GM18502 (cell line): ENCODE data around the gene NLGN2.

Experiments
- ATAC-seq: cut with Tn5 transposase; IDR thresholded peaks from one replicate; pipeline ENCODE4 v1.9.1; 2021; ENCODE audit warnings: mild to moderate bottlenecking; ENCODE audit not compliant: unreplicated experiment, poor library complexity

The NLGN2 gene

GRCh38 chr17:7435676-7436555 is 28.3 kb downstream of the NLGN2 start:
- peak; percentile 21 for ATAC-seq

GRCh38 chr17:7436556-7437368 is 29.1 kb downstream of the NLGN2 start:
- ATAC-seq = no peak

DNA sequence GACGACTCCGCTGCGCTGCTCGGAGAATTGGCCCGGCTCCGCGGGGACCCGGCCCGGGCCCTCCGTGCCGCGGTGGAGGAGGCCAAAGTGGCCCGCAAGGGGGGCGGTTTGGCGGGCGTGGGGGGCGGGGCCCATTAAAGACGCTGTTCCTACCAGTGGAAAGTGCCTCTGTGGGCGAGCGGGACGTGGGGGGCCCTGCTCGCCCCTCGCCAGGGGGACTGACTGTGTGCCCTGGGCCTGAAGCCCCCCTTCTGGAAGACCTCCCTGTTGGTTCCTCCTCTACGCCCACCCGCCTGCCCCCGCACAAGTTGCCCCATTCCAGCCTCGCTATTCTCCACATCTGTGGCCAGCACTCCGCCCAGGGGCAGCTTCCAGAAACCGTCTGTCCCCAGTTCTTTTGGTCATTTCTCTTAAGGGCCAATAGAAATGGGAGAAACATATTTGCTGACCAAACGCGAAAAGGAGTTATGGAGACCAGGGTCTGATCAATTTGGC is 29.8 kb downstream of the NLGN2 start:
- no peak for ATAC-seq

DNA sequence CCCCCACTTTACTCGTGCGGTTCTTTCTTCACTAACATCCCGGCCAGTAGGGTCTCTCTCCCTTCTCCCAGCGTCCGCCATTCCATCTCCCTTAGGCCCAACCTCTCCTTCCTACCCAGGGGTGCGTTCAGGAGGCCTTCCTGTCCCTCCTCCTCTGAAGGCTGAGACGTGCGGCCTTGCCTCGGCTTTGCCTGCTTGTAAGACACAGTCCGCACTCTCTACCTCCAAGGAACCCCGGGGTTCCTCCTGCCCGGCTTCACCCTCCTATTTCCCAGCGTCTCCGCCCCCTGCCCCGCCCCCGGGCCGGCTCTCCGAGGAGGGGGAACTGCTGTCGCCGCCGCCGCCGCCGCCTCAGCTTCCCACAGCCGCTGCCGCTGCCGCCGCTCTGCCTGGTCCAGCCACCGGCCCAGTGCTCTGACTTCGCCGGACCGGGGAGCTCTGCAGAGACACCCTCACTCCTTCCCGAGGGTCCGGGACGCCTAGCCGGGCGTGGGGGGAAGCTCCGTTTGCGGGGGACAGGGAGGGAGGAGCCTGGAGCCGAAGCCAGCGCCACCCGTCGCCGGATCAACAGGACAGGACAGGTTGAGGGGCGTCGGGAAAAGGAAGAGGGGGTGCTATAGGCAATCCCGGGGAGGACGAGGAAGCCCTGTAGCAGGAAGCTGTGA is 30.4 kb downstream of the NLGN2 start:
- no peak for ATAC-seq

GRCh38 chr17:7438656-7439460 is 31.2 kb downstream of the NLGN2 start:
- ATAC-seq = no peak

DNA sequence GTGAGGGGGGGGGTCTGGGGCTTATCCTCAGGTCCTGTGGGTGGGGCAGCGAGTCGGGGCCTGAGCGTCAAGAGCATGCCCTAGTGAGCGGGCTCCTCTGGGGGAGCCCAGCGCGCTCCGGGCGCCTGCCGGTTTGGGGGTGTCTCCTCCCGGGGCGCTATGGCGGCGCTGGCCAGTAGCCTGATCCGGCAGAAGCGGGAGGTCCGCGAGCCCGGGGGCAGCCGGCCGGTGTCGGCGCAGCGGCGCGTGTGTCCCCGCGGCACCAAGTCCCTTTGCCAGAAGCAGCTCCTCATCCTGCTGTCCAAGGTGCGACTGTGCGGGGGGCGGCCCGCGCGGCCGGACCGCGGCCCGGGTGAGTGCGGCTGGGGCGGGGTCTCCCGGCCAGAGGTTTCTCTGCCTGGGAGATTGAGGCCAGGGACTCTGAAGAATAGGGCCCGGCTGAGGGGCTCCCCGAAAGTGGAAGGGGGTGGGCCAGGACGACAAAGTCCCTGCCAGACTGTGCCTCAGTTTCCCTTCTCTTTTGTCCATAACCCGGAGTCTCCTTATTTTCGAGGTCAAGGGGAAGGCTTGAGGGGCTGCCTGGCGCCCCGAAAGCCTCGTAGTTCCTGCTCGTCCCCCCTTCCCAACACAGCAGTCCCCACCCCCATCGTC is 31.9 kb downstream of the NLGN2 start, which contains the start of gene FGF11:
Gene FGF11 (plus strand): TSS at position 51 of the 651 bp plus-strand sequence. CDS start 109 bp downstream, at position 160.
- ATAC-seq = no peak

DNA sequence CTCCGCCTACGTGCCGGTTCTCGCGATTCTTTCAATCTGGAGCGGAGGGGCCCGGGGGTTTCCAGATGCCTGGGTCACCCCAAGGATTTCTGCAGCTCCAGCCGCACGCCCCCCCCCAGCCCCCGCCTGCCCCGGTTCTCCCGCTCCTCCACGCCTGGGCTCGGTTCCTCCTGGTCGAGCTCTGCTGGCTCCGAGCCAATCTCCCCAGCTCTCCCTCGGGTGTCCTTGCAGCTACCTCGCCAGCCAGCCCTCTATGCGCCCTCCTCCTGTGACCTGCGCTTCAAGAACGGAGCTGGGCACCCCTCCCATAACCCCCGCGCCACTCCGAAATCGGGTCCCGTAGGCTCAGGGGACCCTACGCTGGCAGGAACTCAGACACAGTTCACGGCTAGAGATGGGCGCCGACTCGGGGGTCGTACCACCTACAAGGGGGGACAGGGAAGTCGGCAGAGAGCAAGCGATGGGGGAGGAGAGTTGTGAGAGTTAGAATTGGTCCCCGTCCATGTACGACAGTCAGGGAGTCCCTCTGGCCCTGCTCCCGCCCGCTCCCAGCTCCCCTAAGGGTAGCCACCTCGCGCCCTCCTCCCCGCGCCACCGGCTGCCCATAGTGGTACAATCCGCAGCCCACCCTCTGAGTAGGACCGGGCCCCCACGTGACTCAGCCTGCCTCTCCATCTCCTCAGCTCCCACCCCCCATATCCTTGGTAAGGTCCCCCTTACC is 32.6 kb downstream of the NLGN2 start:
- no peak for ATAC-seq

- ATAC-seq = no peak
These were observed 33.2 kb downstream of the NLGN2 start for GRCh38 chr17:7440834-7441195.

DNA sequence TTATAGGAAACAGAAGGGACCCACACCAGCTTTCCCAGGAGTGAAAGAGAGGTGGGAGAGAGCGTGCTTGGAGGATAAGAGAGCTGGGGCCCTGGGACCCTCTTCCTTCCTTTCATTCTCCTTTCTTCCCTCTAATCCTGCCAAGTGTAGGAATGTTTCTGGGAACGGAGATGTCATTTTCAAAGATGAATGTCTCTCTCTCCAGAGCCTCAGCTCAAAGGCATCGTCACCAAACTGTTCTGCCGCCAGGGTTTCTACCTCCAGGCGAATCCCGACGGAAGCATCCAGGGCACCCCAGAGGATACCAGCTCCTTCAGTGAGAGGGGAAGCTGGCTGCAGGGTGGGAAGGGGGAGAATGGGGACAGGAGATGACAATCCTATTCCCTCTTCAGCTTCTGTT is 33.6 kb downstream of the NLGN2 start:
- ATAC-seq = no peak

DNA sequence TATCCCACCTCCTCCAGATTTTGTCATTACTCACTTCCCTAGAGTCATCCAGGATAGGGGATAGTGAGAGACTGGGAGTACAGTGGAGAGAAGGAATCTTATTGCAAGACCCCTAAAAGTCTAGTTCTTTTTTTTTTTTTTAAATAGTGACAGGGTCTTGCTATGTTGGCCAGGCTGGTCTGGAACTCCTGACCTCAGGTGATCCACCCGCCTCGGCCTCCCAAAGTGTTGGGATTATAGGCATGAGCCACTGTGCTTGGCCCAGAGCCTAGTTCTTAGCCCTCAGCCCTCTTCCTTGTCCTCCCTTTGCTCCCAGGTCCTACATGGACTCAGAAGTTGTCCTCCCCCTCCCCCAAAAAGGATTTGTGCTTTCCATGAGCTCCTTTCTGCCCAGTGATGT is 34.5 kb downstream of the NLGN2 start:
- ATAC-seq = no peak

DNA sequence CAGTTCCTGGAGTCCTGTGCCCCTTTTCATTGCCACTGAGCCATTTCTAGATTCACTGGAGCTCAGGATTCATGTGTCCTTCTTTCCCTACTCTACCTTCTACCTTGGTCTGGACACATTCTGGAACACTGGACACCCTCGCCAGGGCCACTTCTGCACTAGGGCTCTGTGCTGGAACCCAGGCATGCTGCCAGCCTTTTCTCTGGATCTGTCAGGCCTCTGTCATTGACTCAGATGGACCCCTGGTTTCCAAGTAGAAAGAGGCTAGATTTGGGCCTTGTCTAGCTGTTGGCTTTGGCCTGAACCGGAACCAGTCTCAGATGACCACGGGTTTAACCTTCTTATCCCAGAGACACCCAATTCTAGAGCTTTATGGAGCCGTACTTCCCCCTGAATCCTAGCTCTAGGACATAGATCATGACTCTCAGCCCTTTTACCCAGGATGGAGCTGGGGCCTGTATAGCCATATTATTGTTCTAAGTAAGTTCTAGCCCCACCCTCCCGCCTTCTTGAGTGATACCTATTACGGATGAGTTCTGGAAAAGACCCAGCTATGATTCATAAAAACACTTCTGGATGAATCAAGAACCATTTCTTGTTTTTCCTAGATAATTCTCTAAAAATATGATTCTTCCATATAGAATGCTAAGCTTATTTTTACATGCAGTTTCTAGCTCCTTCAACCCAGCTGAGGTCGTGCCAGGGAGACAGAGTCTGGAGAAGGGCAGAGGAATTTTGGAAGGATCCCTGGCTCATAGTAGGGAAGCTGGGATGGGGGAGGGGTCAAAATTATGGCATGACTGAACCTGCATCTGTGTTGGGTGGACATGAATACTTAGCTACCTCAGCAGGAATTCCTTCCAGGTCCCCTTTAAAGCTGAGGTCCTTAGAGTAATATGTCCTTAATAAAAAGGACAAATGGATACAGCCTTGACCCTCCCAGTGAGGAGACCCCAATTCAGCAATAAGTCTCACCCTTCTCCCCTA is 36.1 kb downstream of the NLGN2 start:
- ATAC-seq = no peak

DNA sequence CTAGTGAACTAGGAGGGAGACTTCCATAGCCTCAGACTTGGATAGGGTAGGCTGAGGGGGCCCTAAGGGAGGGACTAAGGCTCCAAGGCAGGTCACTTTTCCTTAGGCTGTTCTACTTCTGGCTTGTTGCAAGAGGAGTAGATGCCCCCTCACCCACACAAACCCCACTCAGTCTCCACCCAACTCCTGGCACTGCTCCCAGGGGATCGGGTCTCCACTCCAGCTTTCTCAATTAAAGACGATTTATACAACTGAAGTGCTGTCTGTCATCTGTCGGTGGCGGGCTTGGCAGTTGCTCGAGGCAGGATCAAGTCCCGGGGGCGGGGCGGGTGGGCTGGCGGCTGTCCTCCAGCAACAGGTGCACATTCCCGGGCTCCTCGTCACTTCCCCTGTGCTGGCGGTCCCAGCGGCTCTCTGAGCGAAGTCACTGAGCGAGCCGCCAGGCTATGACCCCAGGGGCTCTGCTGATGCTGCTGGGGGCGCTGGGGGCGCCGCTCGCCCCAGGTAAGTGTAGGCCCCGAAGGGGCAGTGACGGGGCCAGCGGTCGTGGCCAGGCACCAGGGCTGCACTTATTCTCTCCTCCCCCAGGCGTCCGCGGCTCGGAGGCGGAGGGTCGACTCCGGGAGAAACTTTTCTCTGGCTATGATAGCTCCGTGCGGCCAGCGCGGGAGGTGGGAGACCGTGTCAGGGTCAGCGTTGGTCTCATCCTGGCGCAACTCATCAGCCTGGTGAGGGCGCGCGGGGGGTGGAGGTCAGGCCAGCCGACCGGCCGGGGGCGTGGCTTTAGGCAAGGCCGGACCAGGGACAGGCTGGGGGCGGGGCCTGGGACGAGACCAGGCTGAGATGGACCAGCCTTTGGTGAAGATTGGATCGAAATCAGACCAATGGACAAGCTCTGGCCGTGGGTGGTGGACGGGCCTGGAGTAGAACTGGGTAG is 37.3 kb downstream of the NLGN2 start, which contains the start of gene CHRNB1:
Gene CHRNB1 (plus strand): TSS at position 380 of the 937 bp plus-strand sequence. CDS start 67 bp downstream, at position 447.
- no peak for ATAC-seq

DNA sequence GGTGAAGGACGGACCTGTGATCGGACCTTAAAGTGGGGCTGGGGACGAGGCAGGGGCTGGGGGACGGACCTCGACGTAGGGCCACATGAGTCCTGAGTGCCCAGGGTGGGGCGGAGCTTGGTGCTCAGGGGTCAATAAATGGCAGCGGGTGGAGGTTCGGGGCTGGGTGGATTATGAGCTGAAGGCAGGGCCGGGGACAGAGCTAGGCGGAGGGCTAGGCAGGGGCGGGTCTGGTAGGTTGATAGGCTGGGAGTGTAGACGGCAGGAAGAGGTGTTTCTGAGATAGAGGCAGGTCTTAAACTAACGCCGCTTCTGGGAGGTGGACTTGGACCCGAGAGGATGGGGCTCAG is 37.9 kb downstream of the NLGN2 start:
- no peak for ATAC-seq

DNA sequence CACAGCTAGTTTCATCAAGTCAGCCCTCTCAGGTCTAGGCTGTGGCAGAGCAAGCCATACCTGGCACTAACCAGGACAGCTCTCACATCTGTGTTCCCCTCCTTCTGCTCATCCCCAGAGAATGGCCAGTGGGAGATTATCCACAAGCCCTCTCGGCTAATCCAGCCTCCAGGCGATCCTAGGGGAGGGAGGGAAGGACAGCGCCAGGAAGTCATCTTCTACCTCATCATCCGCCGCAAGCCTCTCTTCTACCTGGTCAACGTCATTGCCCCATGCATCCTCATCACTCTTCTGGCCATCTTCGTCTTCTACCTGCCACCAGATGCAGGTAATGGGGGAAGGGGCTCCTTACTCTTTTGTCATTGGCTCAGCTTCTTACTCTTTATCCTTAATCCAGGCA is 40.8 kb downstream of the NLGN2 start:
- ATAC-seq = no peak

- ATAC-seq = no peak
These were observed 52.4 kb downstream of the NLGN2 start for GRCh38 chr17:7459961-7460545.
